Measurements from ENCODE around the gene RNU5B-1.

GRCh38 chr15:65275728-65276126, 28.8 kb upstream of the RNU5B-1 start:
- TF ChIP-seq CTCF (IDR thresholded peaks at IDR 0.05) (no peak), POLR2A (IDR thresholded peaks at IDR 0.05) (no peak), POLR2AphosphoS5 (IDR thresholded peaks at IDR 0.05) (no peak)
